ENCODE results near the gene TMEM141. TPM values are rescaled to one million over a fixed set of nuclear protein-coding genes. Genes with fewer than 3 reads are reported as not detected.
A peak's percentile ranks its signal among the peaks of the same experiment; 100 is the strongest.

TMEM141 gene
- total and polyA plus RNA-seq, 10 of the 15 experiments (the other 5 are each of a cell fraction or from before 2014, with no cell fraction given): 7.8 to 48.6 (median 34.4) TPM

- Histone ChIP-seq H3K27ac (ENCODE audit: control insufficient read depth, insufficient read depth) (no peak overlapping the region), H3K4me3 (no peak overlapping the region), H4K20me1 (ENCODE audit: control insufficient read depth, insufficient read depth) (no peaks in the 10 kb centered on the region), H3K36me3 (ENCODE audit: control insufficient read depth in 2 of 2, insufficient read depth in 2 of 2, low read length in 1 of 2) (peaks cover 5 to 12% of the 10 kb centered on the region in 2 experiments), H3K9ac (ENCODE audit: control insufficient read depth, insufficient read depth, low read length) (no peak overlapping the region), H3K4me1 (ENCODE audit: control insufficient read depth, insufficient read depth, low read length) (no peaks in the 10 kb centered on the region), H3K27me3 (replicated peaks in 1 of 2; ENCODE audit: control insufficient read depth in 2 of 2, insufficient read depth in 2 of 2, low read length in 1 of 2) (no peaks in the 10 kb centered on the region), H3K9me3 (replicated peaks; ENCODE audit: control insufficient read depth, insufficient read depth, low read length) (no peaks in the 10 kb centered on the region), H3K4me2 (ENCODE audit: control insufficient read depth, insufficient read depth) (no peak overlapping the region), H3K79me2 (ENCODE audit: control insufficient read depth, insufficient read depth, low read length) (no peaks in the 10 kb centered on the region), H2AFZ (ENCODE audit: control insufficient read depth, low read depth, low read length) (no peak overlapping the region)
- DNase-seq (ENCODE audit: low read depth, low spot score) (no peak), FAIRE-seq (no peak), ATAC-seq (no peak)
- intact Hi-C loops (cut with micrococcal nuclease; ENCODE audit: unreplicated experiment) (no loop called here), in situ Hi-C loops (cut with MboI) (no loop called here)
- ChIA-PET RAD21 (ENCODE audit: unreplicated experiment) (no interaction called here), POLR2A (no interaction called here), SMC1A (ENCODE audit: uncharacterized antibody, unreplicated experiment) (no interaction called here), CTCF (no interaction called here)
- TF ChIP-seq CBX5 (IDR thresholded peaks at IDR 0.05; ENCODE audit: low read depth) (no peak), ZNF217 (IDR thresholded peaks at IDR 0.05) (no peak), POU2F2 (IDR thresholded peaks at IDR 0.05; ENCODE audit: borderline replicate concordance, low read depth, low read length) (no peak), POLR2A (IDR thresholded peaks at IDR 0.05; ENCODE audit: low read depth, low read length) (0 out of 2 replicates have a peak, but pooled peaks have one; percentile 10), FOXM1 (IDR thresholded peaks at IDR 0.05; ENCODE audit: low read depth, low read length) (no peak), MYC (IDR thresholded peaks at IDR 0.05; ENCODE audit: insufficient read depth, insufficient read length, insufficient replicate concordance, low read length, severe bottlenecking) (no peak), PRDM15 (CRISPR knock-in tag; IDR thresholded peaks at IDR 0.05) (no peak)
- BruUV-seq (replicated peaks): no TSS peak
- WGBS (ENCODE audit: insufficient coverage, insufficient replicate concordance, low lambda C conversion rate, missing lambda C conversion rate): 96% methylated on average over 23 of the region's 30 CpGs
These were observed 40.0 kb downstream of the TMEM141 start for GRCh38 chr9:136831002-136831719.
